Measurements from ENCODE around the gene ERBB2.
A peak's percentile ranks its signal among the peaks of the same experiment; 100 is the strongest.
"Not testable (repeated sequence)": the region's sequence is repeated elsewhere in the genome, so short reads cannot be mapped to it uniquely, and the experiment has no call there.

Gene ERBB2

DNA sequence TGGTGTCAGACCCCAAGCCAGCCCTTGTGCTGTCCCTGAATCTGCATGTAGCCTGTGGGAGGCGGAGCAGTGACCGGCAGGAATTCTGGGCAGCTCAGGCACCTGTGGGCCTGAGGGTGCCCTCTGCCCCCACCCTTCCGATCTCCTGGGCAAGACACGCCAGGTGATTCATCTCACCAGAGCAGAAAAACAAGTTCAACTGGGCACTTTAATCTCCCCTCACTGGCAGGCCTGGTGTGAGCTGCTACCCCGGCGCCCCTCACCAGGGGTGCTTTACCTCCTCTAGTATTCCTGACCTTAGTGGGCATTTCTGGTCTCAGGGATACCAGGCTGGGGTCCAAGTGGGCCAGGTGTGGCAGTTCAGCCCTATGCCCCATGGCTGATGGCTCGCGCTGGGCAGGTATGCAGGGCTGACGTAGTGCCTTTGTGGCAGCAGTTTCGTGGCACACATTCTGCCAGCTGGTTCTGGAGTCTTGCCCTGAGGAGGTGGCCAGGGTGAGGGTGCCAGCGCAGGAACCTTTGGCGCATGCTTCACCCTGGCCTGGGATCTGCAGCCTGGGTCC, 6.0 kb downstream of the ERBB2 start:
- no peak for DNase-seq

GRCh38 chr17:39706383-39706782, 6.5 kb downstream of the ERBB2 start:
- DNase-seq, result no peak

GRCh38 chr17:39706921-39707337, 7.1 kb downstream of the ERBB2 start:
- DNase-seq, result no peak

DNA sequence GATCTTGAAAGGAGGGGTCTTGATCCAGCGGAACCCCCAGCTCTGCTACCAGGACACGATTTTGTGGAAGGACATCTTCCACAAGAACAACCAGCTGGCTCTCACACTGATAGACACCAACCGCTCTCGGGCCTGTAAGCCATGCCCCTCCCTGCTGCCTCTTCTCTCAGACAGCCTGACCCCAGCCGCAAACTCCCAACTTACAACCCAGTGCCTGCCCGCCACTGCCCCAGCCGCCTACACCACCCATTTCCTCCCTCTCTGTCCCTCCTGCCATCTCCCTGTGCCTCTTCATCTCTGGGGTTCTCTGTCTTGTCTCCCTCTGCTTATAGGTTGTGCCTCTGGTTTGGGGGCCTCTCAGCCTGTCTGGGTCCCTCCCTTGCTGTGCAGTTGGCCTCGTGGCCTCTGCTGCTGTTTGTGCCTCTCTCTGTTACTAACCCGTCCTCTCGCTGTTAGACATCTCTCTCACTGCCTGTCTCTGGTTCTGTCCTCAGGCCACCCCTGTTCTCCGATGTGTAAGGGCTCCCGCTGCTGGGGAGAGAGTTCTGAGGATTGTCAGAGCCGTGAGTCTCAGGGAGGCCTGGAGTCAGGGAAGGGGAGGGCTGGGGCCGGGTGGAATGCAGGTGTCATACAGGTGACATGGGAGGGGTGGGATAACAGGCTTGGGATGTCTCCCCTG, 9.6 kb downstream of the ERBB2 start:
- no peak for DNase-seq

GRCh38 chr17:39709998-39710964, 10.4 kb downstream of the ERBB2 start:
- DNase-seq, result no peak

DNA sequence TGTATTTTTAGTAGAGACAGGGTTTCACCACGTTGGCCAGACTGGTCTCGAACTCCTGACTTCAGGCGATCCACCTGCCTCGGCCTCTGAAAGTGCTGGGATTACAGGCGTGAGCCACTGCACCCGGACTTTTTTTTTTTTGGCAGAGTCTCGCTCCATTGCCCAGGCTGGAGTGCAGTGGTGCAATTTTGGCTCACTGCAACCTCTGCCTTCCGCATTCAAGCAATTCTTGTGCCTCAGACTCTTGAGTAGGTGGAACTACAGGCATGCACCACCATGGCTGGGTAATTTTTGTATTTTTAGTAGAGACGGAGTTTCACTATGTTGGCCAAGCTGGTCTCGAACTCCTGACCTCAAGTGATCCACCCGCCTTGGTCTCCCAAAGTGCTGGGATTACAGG, 11.2 kb downstream of the ERBB2 start:
- not testable (repeated sequence) for DNase-seq

DNA sequence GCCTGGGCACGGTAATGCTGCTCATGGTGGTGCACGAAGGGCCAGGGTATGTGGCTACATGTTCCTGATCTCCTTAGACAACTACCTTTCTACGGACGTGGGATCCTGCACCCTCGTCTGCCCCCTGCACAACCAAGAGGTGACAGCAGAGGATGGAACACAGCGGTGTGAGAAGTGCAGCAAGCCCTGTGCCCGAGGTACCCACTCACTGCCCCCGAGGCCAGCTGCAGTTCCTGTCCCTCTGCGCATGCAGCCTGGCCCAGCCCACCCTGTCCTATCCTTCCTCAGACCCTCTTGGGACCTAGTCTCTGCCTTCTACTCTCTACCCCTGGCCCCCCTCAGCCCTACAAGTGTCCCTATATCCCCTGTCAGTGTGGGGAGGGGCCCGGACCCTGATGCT, 12.0 kb downstream of the ERBB2 start:
- no peak for DNase-seq

GRCh38 chr17:39714234-39714633, 14.4 kb downstream of the ERBB2 start:
- DNase-seq, result no peak

GRCh38 chr17:39715375-39716072, 15.7 kb downstream of the ERBB2 start:
- no peak for DNase-seq

GRCh38 chr17:39716073-39716818, 16.4 kb downstream of the ERBB2 start:
- DNase-seq, result no peak

- no peak for DNase-seq
These were observed 17.1 kb downstream of the ERBB2 start for GRCh38 chr17:39716879-39717536.

DNA sequence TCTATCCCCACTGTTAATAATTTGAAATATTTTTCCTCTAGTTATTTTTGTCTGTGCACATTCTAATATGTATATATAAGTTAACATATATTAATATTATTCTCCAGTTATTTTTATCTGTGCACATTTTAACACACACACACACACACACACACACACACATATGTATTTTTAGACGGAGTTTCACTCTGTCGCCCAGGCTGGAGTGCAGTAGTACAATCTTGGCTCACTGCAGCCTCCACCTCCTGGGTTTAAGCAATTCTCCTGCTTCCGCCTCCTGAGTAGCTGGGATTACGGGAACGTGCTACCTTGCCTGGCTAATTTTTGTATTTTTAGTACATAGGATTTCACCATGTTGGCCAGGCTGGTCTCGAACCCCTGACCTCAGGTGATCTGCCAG, 17.8 kb downstream of the ERBB2 start:
- DNase-seq, result no peak

DNA sequence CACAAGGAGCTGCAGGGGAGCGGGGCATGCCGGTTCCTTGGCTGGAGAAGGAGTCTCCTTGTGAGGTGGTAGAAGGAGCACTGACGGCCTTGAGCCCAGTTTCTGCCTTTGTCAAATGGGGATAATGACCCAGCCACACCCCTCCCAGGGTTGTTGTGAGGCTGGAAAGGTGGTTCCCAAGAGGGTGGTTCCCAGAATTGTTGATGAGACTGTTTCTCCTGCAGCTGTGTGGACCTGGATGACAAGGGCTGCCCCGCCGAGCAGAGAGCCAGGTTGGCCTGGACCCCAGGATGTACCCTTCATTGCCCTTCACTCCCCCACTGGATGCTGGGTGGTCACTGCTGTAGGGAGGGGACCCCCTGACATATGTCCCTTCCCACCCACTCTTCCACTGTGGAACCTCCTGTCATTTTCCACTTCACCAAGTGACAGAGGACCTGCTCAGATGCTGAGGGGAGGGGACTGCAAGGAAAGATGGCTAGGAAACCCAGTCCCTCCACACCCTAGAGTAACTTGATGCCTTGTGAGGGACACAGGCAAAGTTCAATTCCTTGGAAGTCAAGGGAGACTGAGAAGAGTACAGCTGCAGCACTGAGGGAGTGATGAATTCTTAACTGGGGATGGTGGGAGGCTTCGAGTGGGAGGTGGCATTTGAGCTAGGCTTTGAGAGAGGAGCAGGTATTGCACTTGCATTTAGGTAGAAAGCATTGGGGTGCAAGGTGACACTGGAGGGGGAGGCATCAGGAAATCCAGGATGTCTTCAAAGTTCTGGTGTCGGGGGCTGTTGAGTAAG, 19.9 kb downstream of the ERBB2 start:
- DNase-seq, result no peak

- DNase-seq, result no peak
These were observed 22.2 kb downstream of the ERBB2 start for GRCh38 chr17:39722104-39722503.

DNA sequence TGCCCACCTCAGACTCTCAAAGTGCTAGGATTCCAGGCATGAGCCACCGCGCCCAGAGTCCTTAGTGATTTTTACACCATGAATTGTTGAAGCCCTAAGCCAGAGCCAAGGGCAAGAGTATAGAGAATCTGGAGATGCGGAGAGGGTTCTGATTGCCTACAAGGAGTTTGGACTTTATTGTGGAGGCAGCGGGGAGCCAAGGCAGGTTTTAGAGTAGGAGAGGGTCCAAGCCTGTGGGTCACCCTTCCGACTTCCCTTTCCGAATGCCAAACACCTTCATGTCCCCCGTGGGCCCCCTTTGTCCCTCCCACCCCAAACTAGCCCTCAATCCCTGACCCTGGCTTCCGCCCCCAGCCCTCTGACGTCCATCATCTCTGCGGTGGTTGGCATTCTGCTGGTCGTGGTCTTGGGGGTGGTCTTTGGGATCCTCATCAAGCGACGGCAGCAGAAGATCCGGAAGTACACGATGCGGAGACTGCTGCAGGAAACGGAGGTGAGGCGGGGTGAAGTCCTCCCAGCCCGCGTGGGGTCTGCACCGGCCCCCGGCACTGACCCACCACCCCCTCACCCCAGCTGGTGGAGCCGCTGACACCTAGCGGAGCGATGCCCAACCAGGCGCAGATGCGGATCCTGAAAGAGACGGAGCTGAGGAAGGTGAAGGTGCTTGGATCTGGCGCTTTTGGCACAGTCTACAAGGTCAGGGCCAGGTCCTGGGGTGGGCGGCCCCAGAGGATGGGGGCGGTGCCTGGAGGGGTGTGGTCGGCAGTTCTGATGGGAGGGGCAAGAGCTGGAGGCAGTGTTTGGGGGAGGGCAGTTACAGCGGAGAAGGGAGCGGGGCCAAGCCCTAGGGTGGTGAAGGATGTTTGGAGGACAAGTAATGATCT, 23.3 kb downstream of the ERBB2 start:
- DNase-seq, result peak; percentile 16

- no peak for DNase-seq
These were observed 24.9 kb downstream of the ERBB2 start for GRCh38 chr17:39724731-39725130.

- DNase-seq, result not testable (repeated sequence)
These were observed 26.1 kb downstream of the ERBB2 start for GRCh38 chr17:39725923-39726322.

- DNase-seq, result no peak
These were observed 26.8 kb downstream of the ERBB2 start for GRCh38 chr17:39726617-39727016.

DNA sequence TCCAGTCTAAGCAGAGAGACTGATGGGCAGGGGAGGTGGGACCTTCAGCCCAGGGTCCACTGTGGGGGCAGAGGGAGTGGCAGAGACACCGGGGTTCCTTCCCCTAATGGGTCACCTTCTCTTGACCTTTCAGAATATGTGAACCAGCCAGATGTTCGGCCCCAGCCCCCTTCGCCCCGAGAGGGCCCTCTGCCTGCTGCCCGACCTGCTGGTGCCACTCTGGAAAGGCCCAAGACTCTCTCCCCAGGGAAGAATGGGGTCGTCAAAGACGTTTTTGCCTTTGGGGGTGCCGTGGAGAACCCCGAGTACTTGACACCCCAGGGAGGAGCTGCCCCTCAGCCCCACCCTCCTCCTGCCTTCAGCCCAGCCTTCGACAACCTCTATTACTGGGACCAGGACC, 27.7 kb downstream of the ERBB2 start:
- DNase-seq, result no peak

DNA sequence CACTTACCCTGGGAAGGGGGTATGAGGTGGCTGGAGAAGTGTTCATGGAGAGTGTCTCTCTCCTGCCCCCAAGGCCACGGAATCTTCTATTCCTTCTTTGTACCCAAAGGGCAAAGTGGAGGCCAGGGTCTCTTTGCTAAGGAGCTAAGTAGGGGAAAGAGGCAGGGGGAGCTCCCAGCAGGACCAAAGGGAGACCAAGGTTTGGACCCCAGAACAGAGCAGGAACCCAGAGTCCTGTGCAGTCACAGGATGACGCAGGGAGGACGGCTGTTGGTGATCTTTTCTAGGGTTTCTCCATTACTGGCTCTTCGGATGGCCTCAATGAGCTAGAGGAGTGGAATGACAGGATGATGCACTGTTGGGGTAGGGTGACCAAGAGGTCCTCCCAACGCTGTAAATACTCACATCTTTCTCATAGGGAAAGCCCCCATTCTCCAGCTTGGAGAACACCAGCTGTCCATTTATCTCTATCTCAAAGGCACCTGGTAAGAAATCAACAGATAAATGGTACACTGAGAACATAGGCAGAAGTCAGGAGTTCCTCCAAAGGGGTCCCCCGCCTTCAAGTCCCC, 29.5 kb downstream of the ERBB2 start:
- DNase-seq, result no peak
